ENCODE measurements around the gene FUT7. TPM values are rescaled to one million over a fixed set of nuclear protein-coding genes. Genes with fewer than 3 reads are reported as not detected.

FUT7 gene
- total and polyA plus RNA-seq, 2 donors from 2014 or later, result 0.60 TPM; not detected in 1

GRCh38 chr9:137056739-137057415 is 25.0 kb upstream of the FUT7 start:
- no peak for DNase-seq
- Histone ChIP-seq H3K9me3 (ENCODE audit: control insufficient read depth in 2 of 3, insufficient read depth in 1 of 3, low read length in 3 of 3) (no peaks in the 10 kb centered on the region), H3K27ac (ENCODE audit: low read depth in 2 of 2, low read length in 2 of 2) (no peak overlapping the region), H3K36me3 (ENCODE audit: control insufficient read depth in 2 of 3, insufficient read depth in 3 of 3, low read length in 3 of 3) (no peaks in the 10 kb centered on the region), H3K4me3 (ENCODE audit: low read length in 3 of 3) (no peak overlapping the region), H3K27me3 (ENCODE audit: control insufficient read depth, insufficient read depth, low read length) (peaks cover 4% of the 10 kb centered on the region), H3K4me1 (ENCODE audit: control insufficient read depth in 2 of 3, insufficient read depth in 2 of 3, low read depth in 1 of 3, low read length in 3 of 3) (peaks cover 0 to 18% (median 5%) of the 10 kb centered on the region in 3 donors), H3K9ac (ENCODE audit: low read length in 3 of 3) (no peak overlapping the region)
- intact Hi-C loops (cut with DNase I), result no loop called here
- TF ChIP-seq, protein P1, sequence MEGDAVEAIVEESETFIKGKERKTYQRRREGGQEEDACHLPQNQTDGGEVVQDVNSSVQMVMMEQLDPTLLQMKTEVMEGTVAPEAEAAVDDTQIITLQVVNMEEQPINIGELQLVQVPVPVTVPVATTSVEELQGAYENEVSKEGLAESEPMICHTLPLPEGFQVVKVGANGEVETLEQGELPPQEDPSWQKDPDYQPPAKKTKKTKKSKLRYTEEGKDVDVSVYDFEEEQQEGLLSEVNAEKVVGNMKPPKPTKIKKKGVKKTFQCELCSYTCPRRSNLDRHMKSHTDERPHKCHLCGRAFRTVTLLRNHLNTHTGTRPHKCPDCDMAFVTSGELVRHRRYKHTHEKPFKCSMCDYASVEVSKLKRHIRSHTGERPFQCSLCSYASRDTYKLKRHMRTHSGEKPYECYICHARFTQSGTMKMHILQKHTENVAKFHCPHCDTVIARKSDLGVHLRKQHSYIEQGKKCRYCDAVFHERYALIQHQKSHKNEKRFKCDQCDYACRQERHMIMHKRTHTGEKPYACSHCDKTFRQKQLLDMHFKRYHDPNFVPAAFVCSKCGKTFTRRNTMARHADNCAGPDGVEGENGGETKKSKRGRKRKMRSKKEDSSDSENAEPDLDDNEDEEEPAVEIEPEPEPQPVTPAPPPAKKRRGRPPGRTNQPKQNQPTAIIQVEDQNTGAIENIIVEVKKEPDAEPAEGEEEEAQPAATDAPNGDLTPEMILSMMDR (IDR thresholded peaks at IDR 0.05; ENCODE audit: borderline replicate concordance, extremely low read depth, insufficient read depth), result no peak
- no peak for FAIRE-seq

DNA sequence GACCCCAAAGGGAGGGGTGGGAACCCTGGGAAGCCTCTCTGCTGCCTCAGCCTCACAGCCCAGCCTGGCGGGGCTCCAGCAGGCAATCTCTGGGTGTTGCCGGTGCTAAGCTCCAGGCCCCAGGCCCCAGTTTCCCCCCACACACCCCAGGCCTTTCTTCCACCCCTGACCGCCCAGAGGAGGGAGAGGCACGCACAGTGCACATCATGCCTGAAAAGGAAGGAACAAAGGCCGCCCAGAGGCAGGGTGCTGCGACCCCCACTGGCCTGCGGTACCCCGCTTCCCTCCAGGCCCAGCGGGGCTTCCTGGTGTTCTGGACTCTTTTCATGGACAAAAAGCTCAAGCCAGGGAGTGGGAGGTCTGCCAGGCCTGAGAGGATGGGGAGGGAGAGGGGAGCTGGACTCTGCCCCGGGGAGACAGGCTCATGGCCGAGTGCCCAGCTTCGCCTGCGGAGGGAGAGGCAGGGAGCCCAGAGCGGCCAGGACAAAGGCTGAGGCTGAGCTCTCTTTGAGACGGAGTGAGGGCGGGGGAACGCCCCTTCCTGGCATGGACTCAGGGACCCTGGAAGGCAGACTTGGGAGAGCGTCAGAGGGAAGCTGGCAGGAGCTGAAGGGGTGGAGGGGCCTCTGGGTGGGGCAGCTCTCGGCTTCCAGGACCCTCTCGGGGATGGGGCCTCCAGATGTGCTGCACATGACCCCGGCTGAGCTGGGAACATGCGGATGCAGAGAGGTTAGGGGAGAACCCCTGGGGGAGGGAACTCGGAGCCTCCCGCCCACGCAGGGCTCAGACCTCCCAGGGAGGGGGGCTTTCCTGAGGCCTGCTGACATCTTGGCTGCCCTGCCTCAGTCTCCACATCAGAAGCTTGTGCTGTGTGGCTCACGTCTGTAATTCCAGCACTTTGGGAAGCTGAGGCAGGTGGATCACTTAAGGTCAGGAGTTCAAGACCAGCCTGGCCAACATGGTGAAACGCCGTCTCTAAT is 23.8 kb upstream of the FUT7 start:
- FAIRE-seq (no peak), DNase-seq (peak; percentile 75 to 96 (median 80))
- H3K27ac ChIP-seq (ENCODE audit: low read depth in 2 of 2, low read length in 2 of 2), result peak overlapping the region; percentile 77 to 85
- H3K4me3 ChIP-seq (ENCODE audit: low read length in 3 of 3), result no peak overlapping the region
- peaks cover 4% of the 10 kb centered on the region for H3K27me3 ChIP-seq (ENCODE audit: control insufficient read depth, insufficient read depth, low read length)
- TF ChIP-seq, protein P1 (IDR thresholded peaks at IDR 0.05; ENCODE audit: borderline replicate concordance, extremely low read depth, insufficient read depth), result no peak
- intact Hi-C loops (cut with DNase I), result no loop called here
- no peaks in the 10 kb centered on the region for H3K9me3 ChIP-seq (ENCODE audit: control insufficient read depth in 2 of 3, insufficient read depth in 1 of 3, low read length in 3 of 3)
- H3K4me1 ChIP-seq (ENCODE audit: control insufficient read depth in 2 of 3, insufficient read depth in 2 of 3, low read depth in 1 of 3, low read length in 3 of 3), result peaks cover 0 to 18% (median 5%) of the 10 kb centered on the region in 3 donors
- H3K36me3 ChIP-seq (ENCODE audit: control insufficient read depth in 2 of 3, insufficient read depth in 3 of 3, low read length in 3 of 3), result no peaks in the 10 kb centered on the region
- H3K9ac ChIP-seq (ENCODE audit: low read length in 3 of 3), result no peak overlapping the region

DNA sequence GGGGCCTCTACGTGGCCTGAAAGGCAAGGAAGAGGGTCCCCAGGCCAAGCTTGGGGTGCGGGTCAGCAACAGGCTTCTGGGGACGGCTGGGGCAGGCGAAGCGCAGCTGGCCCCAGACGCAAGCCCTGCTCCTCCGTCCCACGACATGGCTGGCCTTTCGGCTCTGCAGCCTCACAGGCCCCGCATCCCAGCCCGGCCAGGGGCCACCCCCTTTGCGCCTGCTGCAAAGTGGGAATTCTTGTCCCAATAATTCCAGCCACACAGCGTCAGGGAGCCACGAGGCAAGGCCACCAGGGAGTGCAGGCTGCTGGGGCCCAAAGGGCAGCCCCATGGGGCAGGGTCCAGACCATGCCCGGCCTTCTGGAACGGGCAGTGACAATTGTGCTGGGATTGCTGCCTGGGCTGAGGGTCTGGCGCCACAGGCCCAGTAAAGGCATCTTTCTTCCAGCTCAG is 23.1 kb upstream of the FUT7 start:
- Histone ChIP-seq H3K36me3 (ENCODE audit: control insufficient read depth in 2 of 3, insufficient read depth in 3 of 3, low read length in 3 of 3) (no peaks in the 10 kb centered on the region), H3K4me1 (ENCODE audit: control insufficient read depth in 2 of 3, insufficient read depth in 2 of 3, low read depth in 1 of 3, low read length in 3 of 3) (peaks cover 0 to 18% (median 5%) of the 10 kb centered on the region in 3 donors), H3K9ac (ENCODE audit: low read length in 3 of 3) (no peak overlapping the region), H3K4me3 (ENCODE audit: low read length in 3 of 3) (peak overlapping the region in 1 of 3 donors; percentile 52), H3K27ac (ENCODE audit: low read depth in 2 of 2, low read length in 2 of 2) (peak overlapping the region; percentile 77 to 85), H3K27me3 (ENCODE audit: control insufficient read depth, insufficient read depth, low read length) (peaks cover 4% of the 10 kb centered on the region), H3K9me3 (ENCODE audit: control insufficient read depth in 2 of 3, insufficient read depth in 1 of 3, low read length in 3 of 3) (no peaks in the 10 kb centered on the region)
- TF ChIP-seq, protein P1 (IDR thresholded peaks at IDR 0.05; ENCODE audit: borderline replicate concordance, extremely low read depth, insufficient read depth), result no peak
- FAIRE-seq, result no peak
- intact Hi-C loops (cut with DNase I), result no loop called here
- peak in 1 of 5 donors; percentile 34 for DNase-seq
